GM12864 (cell line): Measurements from ENCODE around the gene LEFTY2.

Experiments
- DNase-seq: peaks from one replicate; pipeline ENCODE4 v3.0.0-alpha.2; 2011; ENCODE audit warnings: low read depth
- H3K4me3 ChIP-seq: 2 replicates; pipeline ENCODE4 v1.5.1; 2011; ENCODE audit warnings: mild to moderate bottlenecking, low read depth, low read length, control low read depth
- CTCF ChIP-seq: IDR thresholded peaks from 2 replicates; pipeline ENCODE4 v1.5.1; 2011; ENCODE audit warnings: low read depth, mild to moderate bottlenecking, moderate library complexity, low read length, control low read depth, inconsistent platforms; ENCODE audit errors: missing control alignments

Gene LEFTY2

DNA sequence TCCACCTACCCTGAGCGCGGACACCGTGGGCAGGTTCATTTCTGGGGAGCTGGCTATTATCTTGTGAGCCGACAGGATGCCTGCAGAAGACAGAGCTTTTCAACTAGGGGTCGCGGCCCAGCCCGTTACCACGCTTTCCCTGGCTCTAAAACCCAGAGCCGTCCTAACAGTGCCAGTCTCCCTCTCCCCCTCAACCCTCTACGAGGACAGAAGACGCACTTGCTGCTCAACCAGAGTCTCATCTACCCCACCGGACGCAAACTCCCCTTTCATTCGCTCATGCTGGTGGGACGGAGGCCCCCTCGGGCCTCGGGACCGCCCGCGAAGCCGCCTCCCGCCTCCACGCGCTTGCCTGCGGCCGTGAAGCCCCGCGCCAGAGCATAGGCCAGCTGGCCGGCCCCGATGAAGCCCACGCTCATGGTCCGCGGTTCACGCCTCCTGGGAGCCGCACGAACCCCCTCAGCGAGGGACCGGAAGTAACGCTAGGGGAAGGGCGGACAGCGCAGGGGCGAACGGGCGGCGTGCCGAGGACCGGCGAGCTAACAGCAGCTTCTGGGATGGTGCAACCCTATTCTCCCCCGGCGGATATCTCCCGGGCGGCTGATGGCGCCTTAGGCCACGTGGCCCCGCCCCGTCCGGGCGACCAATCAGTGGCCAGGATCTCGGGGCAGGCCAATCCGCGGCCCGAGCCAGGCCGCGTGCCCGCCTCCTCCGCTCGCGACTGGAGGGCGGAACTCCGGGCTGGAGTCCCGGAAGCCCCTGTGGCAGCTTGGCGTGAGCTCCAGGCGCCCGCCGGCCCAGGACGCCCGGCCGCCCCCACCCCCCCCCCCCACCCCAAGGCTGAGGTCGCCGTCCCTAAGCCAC is 17.1 kb downstream of the LEFTY2 start, which contains the start of gene PYCR2:
Gene PYCR2, minus strand, starts transcription at position 559 of the 864 bp plus-strand sequence. Its CDS starts 140 bp downstream, at position 419.
- peak within 1 kb of the TSS; percentile 91 for H3K4me3 ChIP-seq
- TF ChIP-seq CTCF, result no peak
- peak; percentile 86 for DNase-seq

- no peak for DNase-seq
- TF ChIP-seq CTCF, result no peak
- H3K4me3 ChIP-seq, result peak overlapping the region; percentile 91
Observed at GRCh38 chr1:225923381-225923691, 17.7 kb downstream of the LEFTY2 start.

GRCh38 chr1:225921734-225922709 is 19.0 kb downstream of the LEFTY2 start:
- H3K4me3 ChIP-seq, result no peak overlapping the region
- TF ChIP-seq CTCF, result no peak
- no peak for DNase-seq

- no peak for TF ChIP-seq CTCF
- no peak for DNase-seq
- no peak overlapping the region for H3K4me3 ChIP-seq
Observed at GRCh38 chr1:225919906-225920305, 21.1 kb downstream of the LEFTY2 start.

- no peak overlapping the region for H3K4me3 ChIP-seq
- TF ChIP-seq CTCF, result no peak
- DNase-seq, result no peak
Observed at GRCh38 chr1:225918280-225918679, 22.7 kb downstream of the LEFTY2 start.

DNA sequence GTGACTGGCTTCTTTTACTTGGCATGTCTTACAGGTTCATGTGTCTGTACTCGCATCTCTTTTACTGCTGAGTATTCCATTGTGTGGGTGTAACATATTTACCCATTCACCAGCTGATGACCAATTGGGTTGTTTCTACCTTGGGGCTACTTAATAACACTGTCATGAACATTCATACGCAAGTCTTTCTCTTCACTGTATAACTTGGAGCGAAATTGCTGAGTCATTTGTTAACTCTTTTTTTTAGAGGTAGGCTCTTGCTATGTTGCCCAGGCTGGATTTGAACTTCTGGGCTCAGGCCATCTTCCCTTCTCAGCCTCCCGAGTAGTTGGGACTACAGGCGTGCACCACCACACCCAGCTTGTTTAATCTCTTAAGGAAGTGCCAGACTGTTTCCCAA is 23.5 kb downstream of the LEFTY2 start:
- no peak overlapping the region for H3K4me3 ChIP-seq
- no peak for TF ChIP-seq CTCF
- no peak for DNase-seq
